ENCODE results near the gene KCTD7. TPM values are rescaled to one million over a fixed set of nuclear protein-coding genes. Genes with fewer than 3 reads are reported as not detected.

Gene KCTD7
- total and polyA plus RNA-seq, 2 of the 4 experiments (the other 2 are of a cell fraction): 6.1 to 12.8 TPM

GRCh38 chr7:66639773-66640172, 11.1 kb downstream of the KCTD7 start:
- Histone ChIP-seq H3K27ac (ENCODE audit: insufficient read depth, low read length) (no peak overlapping the region), H3K27me3 (ENCODE audit: control insufficient read depth, insufficient read depth, low read length) (no peaks in the 10 kb centered on the region)

More at GRCh38 chr7:66639773-66640172, 11.1 kb downstream of the KCTD7 start:
- BruUV-seq (replicated peaks): no TSS peak
- Histone ChIP-seq H2BK20ac (ENCODE audit: low read depth, low read length) (no peak overlapping the region), H3K14ac (replicated peaks; ENCODE audit: low read depth, low read length) (no peak overlapping the region), H3K4me2 (ENCODE audit: low read depth, low read length) (no peak overlapping the region), H3K36me3 (ENCODE audit: control insufficient read depth, insufficient read depth, low read length) (peaks cover 52% of the 10 kb centered on the region), H3K9ac (ENCODE audit: low read depth, low read length) (no peak overlapping the region), H2BK15ac (ENCODE audit: low read depth, low read length) (no peak overlapping the region), H2AK9ac (replicated peaks; ENCODE audit: low read depth, low read length, poor library complexity) (no peak overlapping the region), H4K20me1 (ENCODE audit: insufficient read depth, low read length) (no peaks in the 10 kb centered on the region; the same call in 1 of the 2 replicates), H2BK120ac (ENCODE audit: low read depth, low read length) (no peak overlapping the region), H2AK5ac (ENCODE audit: low read depth, low read length) (no peak overlapping the region), H4K8ac (ENCODE audit: low read depth in 2 of 2, low read length in 2 of 2) (no peak overlapping the region), H3K23ac (ENCODE audit: low read depth, low read length) (no peak overlapping the region), H2BK5ac (ENCODE audit: low read depth, low read length, poor library complexity, severe bottlenecking) (no peak overlapping the region), H4K5ac (ENCODE audit: low read depth, low read length) (no peak overlapping the region), H3K9me3 (ENCODE audit: control insufficient read depth, insufficient read depth, low read length) (no peaks in the 10 kb centered on the region), H4K91ac (ENCODE audit: insufficient read depth, low read depth, low read length) (no peak overlapping the region), H2AFZ (replicated peaks; ENCODE audit: low read length, poor library complexity) (no peak overlapping the region), H3K4ac (ENCODE audit: low read depth, low read length) (no peak overlapping the region), H3K79me1 (ENCODE audit: low read depth in 1 of 2, low read length in 2 of 2) (peaks cover 24 to 51% of the 10 kb centered on the region in 2 experiments), H3K9me1 (ENCODE audit: insufficient read depth, low read length) (peaks cover 11% of the 10 kb centered on the region; the same call in 1 of the 2 replicates), H3K18ac (ENCODE audit: low read depth, low read length) (no peak overlapping the region), H3K56ac (ENCODE audit: extremely low read depth, insufficient read depth, low read length) (no peak overlapping the region), H3K4me3 (ENCODE audit: insufficient read depth, low read depth, low read length) (no peak overlapping the region), H3K4me1 (ENCODE audit: control insufficient read depth, insufficient read depth, low read length) (peaks cover 4% of the 10 kb centered on the region)
- no CpG with 5 or more reads among the region's 3 CpGs for WGBS, 2 experiments (ENCODE audit: extremely low coverage in 2 of 2, insufficient read length in 1 of 2)
- in situ Hi-C loops (cut with MboI; ENCODE audit: low sequenced_read_pairs) (no loop called here), dilution Hi-C loops (cut with HindIII; ENCODE audit: low sequenced_read_pairs, unreplicated experiment) (no loop called here), intact Hi-C loops (cut with micrococcal nuclease) (no loop called here)
- DNase-seq (no peak), ATAC-seq (ENCODE audit: low read depth) (no peak)
- TF ChIP-seq RCOR1 (IDR thresholded peaks at IDR 0.05; ENCODE audit: insufficient replicate concordance, low read length) (no peak), RAD21 (IDR thresholded peaks at IDR 0.05; ENCODE audit: low read length) (no peak), MAFK (IDR thresholded peaks at IDR 0.05; ENCODE audit: low read depth, low read length) (no peak), BHLHE40 (IDR thresholded peaks at IDR 0.05; ENCODE audit: low read depth, low read length) (no peak), MXI1 (IDR thresholded peaks at IDR 0.05; ENCODE audit: borderline replicate concordance, low read depth, low read length) (no peak), POLR2A (IDR thresholded peaks at IDR 0.05; ENCODE audit: low read depth, low read length) (no peak)
- TF ChIP-seq, protein P1, sequence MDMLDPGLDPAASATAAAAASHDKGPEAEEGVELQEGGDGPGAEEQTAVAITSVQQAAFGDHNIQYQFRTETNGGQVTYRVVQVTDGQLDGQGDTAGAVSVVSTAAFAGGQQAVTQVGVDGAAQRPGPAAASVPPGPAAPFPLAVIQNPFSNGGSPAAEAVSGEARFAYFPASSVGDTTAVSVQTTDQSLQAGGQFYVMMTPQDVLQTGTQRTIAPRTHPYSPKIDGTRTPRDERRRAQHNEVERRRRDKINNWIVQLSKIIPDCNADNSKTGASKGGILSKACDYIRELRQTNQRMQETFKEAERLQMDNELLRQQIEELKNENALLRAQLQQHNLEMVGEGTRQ (IDR thresholded peaks at IDR 0.05; ENCODE audit: low read depth, low read length): no peak
- ChIA-PET POLR2A (ENCODE audit: unreplicated experiment) (no interaction called here), CTCF (interaction anchor here (0.6 kb wide), 1 partner anchor 60 kb away, joined by 3 read pairs; no protein-coding TSS in a partner anchor)

Measured in IMR-90 (cell line).